DOHH2 (cell line): ENCODE results near the gene IMMP2L.

Experiments used
- H3F3A ChIP-seq: fragments of 200-600 bp; sonication (generic), shearing (Covaris generic); 2 replicates; pipeline ENCODE4 v1.6.0; 2016; ENCODE audit warnings: antibody characterized with exemption, mild to moderate bottlenecking; ENCODE audit not compliant: control insufficient read depth, insufficient read depth
- H3K27ac ChIP-seq: fragments of 200-600 bp; sonication (generic); 2 replicates; pipeline ENCODE4 v1.5.1; 2014; ENCODE audit warnings: low read depth, mild to moderate bottlenecking, low read length, moderate library complexity
- H3K27me3 ChIP-seq: fragments of 200-600 bp; sonication (generic); 2 replicates; pipeline ENCODE4 v1.6.1; 2014; ENCODE audit warnings: mild to moderate bottlenecking, low read length, mixed read lengths; ENCODE audit not compliant: control insufficient read depth
- H3K36me3 ChIP-seq: fragments of 200-600 bp; sonication (generic); 2 replicates; pipeline ENCODE4 v1.6.1; 2014; ENCODE audit warnings: mild to moderate bottlenecking, low read length, moderate library complexity, mixed read lengths; ENCODE audit not compliant: control insufficient read depth
- H3K4me1 ChIP-seq: fragments of 200-600 bp; sonication (generic); 2 replicates; pipeline ENCODE4 v1.6.1; 2014; ENCODE audit warnings: mild to moderate bottlenecking, low read length, mixed read lengths; ENCODE audit not compliant: control insufficient read depth
- H3K4me2 ChIP-seq: fragments of 200-600 bp; sonication (generic); 2 replicates; pipeline ENCODE4 v1.6.0; 2014; ENCODE audit warnings: mild to moderate bottlenecking, low read length, moderate library complexity
- H3K4me3 ChIP-seq: fragments of 200-600 bp; sonication (generic); 2 replicates; pipeline ENCODE4 v1.5.1; 2014; ENCODE audit warnings: mild to moderate bottlenecking, low read length, mixed read lengths
- H3K79me2 ChIP-seq: fragments of 200-600 bp; sonication (generic); 2 replicates; pipeline ENCODE4 v1.6.1; 2014; ENCODE audit warnings: mild to moderate bottlenecking, low read length, mixed read lengths; ENCODE audit not compliant: control insufficient read depth
- H3K9me2 ChIP-seq: fragments of 200-600 bp; sonication (generic); replicated peaks from 2 replicates; pipeline ENCODE4 v1.6.1; 2014; ENCODE audit warnings: mild to moderate bottlenecking, low read length, mixed read lengths; ENCODE audit not compliant: control insufficient read depth
- H3K9me3 ChIP-seq: fragments of 200-600 bp; sonication (generic); 2 replicates; pipeline ENCODE4 v1.6.1; 2014; ENCODE audit warnings: antibody characterized with exemption, low read length, mixed read lengths; ENCODE audit not compliant: control insufficient read depth, insufficient read depth
- H4K20me1 ChIP-seq: fragments of 200-600 bp; sonication (generic); 2 replicates; pipeline ENCODE4 v1.6.0; 2014; ENCODE audit warnings: low read depth, mild to moderate bottlenecking, antibody characterized with exemption, low read length, moderate library complexity; ENCODE audit not compliant: control insufficient read depth, insufficient read depth
- CTCF ChIP-seq: fragments of 200-600 bp; sonication (generic); IDR thresholded peaks from one replicate; pipeline ENCODE4 v1.5.1; 2014; ENCODE audit warnings: antibody characterized with exemption, mild to moderate bottlenecking, low read depth, low read length; ENCODE audit not compliant: poor library complexity, severe bottlenecking
- EZH2phosphoT487 ChIP-seq: fragments of 200-600 bp; sonication (generic); IDR thresholded peaks from 2 replicates; pipeline ENCODE4 v1.6.1; 2017; ENCODE audit warnings: borderline replicate concordance, mild to moderate bottlenecking, antibody characterized with exemption, low read length, moderate library complexity, mixed read lengths

Gene IMMP2L

DNA sequence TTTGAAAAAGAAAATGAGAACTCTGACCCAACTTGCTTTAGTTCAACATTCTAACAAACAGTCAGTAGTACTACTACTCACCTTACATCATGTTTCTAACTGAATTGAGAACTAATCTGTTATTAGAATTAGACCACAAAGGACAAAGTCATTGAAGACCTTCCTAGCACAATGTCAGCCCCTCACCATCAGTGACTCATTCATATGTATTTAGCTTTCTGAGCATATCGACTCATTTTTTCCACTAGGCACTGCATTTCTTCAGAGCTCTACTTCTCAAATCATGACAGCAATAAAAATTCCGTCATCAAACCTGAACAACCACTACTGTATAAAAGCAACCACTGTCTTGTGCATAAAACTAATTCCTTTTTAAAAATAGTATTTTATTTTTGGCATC, 475.8 kb downstream of the IMMP2L start:
- no peak overlapping the region for H3K4me2 ChIP-seq
- no peaks in the 10 kb centered on the region for H3K9me2 ChIP-seq
- H3F3A ChIP-seq: peaks cover 13% of the 10 kb centered on the region
- H4K20me1 ChIP-seq: no peaks in the 10 kb centered on the region
- H3K4me3 ChIP-seq: no peak overlapping the region
- H3K27me3 ChIP-seq: no peaks in the 10 kb centered on the region
- TF ChIP-seq EZH2phosphoT487 (no peak), CTCF (no peak)
- H3K4me1 ChIP-seq: peaks cover 53% of the 10 kb centered on the region
- H3K27ac ChIP-seq: no peak overlapping the region
- no peaks in the 10 kb centered on the region for H3K79me2 ChIP-seq
- peaks cover 3% of the 10 kb centered on the region; the same call in 1 of the 2 replicates for H3K9me3 ChIP-seq
- H3K36me3 ChIP-seq: no peaks in the 10 kb centered on the region

DNA sequence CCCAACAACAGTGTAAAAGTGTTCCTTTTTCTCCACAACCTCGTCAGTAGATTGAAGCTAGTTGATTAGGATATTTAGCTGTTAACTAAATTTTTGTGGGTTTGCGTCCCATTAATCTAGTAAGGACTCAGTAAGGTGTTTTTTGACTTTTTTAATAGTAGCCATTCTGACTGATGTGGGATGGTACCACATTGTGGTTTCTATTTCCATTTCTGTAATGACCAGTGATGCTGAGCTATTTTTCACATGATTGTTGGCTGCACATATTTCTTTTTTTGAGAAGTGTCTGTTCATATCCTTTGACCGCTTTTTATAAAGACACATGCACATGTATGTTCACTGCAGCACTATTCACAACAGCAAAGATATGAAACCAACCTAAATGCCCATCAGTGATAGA, 476.9 kb downstream of the IMMP2L start:
- no peaks in the 10 kb centered on the region for H3K36me3 ChIP-seq
- peaks cover 3% of the 10 kb centered on the region; the same call in 1 of the 2 replicates for H3K9me3 ChIP-seq
- peaks cover 13% of the 10 kb centered on the region for H3F3A ChIP-seq
- no peaks in the 10 kb centered on the region for H3K27me3 ChIP-seq
- H3K4me2 ChIP-seq: peak overlapping the region; percentile 62
- TF ChIP-seq CTCF: no peak
- TF ChIP-seq EZH2phosphoT487: no peak
- H3K4me3 ChIP-seq: no peak overlapping the region; the same call in 1 of the 2 replicates
- H4K20me1 ChIP-seq: no peaks in the 10 kb centered on the region
- peak overlapping the region; percentile 82; the same call in 1 of the 2 replicates for H3K27ac ChIP-seq
- H3K9me2 ChIP-seq: no peaks in the 10 kb centered on the region
- H3K4me1 ChIP-seq: peaks cover 63% of the 10 kb centered on the region
- H3K79me2 ChIP-seq: no peaks in the 10 kb centered on the region

GRCh38 chr7:111083413-111083812, 478.9 kb downstream of the IMMP2L start:
- Histone ChIP-seq H3K4me1 (peaks cover 63% of the 10 kb centered on the region), H3K9me2 (no peaks in the 10 kb centered on the region), H3K9me3 (peaks cover 3% of the 10 kb centered on the region; the same call in 1 of the 2 replicates), H3F3A (peaks cover 13% of the 10 kb centered on the region), H3K4me2 (peak overlapping the region; percentile 62), H3K36me3 (no peaks in the 10 kb centered on the region), H3K79me2 (no peaks in the 10 kb centered on the region), H3K27me3 (no peaks in the 10 kb centered on the region), H4K20me1 (no peaks in the 10 kb centered on the region), H3K4me3 (peak overlapping the region; percentile 28), H3K27ac (peak overlapping the region; percentile 82)
- TF ChIP-seq CTCF (no peak), EZH2phosphoT487 (no peak)

- Histone ChIP-seq H3K27ac (peak overlapping the region; percentile 82), H3K4me2 (peak overlapping the region; percentile 62), H3F3A (peaks cover 13% of the 10 kb centered on the region), H3K9me3 (peaks cover 3% of the 10 kb centered on the region; the same call in 1 of the 2 replicates), H3K79me2 (no peaks in the 10 kb centered on the region), H3K27me3 (no peaks in the 10 kb centered on the region), H3K4me3 (peak overlapping the region; percentile 28), H4K20me1 (no peaks in the 10 kb centered on the region), H3K4me1 (peaks cover 63% of the 10 kb centered on the region), H3K36me3 (no peaks in the 10 kb centered on the region), H3K9me2 (no peaks in the 10 kb centered on the region)
- TF ChIP-seq EZH2phosphoT487: no peak
- TF ChIP-seq CTCF: no peak
These were observed 479.9 kb downstream of the IMMP2L start for GRCh38 chr7:111082351-111082750.
